Neuronal stem cell (in vitro differentiated cells): ENCODE results near the gene STRBP.

ENCODE experiments used
- DNase-seq: peaks from one replicate; pipeline ENCODE4 v3.0.0-alpha.2; 2013; ENCODE audit warnings: low spot score
- H2AFZ ChIP-seq: one replicate; pipeline ENCODE4 v1.6.1; 2013; ENCODE audit warnings: mild to moderate bottlenecking, low read length, inconsistent platforms
- H2AK5ac ChIP-seq: 2 replicates; pipeline ENCODE4 v1.6.1; 2013; ENCODE audit warnings: low read depth, mild to moderate bottlenecking, inconsistent platforms, low read length, moderate library complexity, mixed read lengths
- H2BK120ac ChIP-seq: 2 replicates; pipeline ENCODE4 v1.6.1; 2013; ENCODE audit warnings: low read depth, mild to moderate bottlenecking, inconsistent platforms, low read length, moderate library complexity, mixed read lengths
- H2BK12ac ChIP-seq: one replicate; pipeline ENCODE4 v1.6.1; 2013; ENCODE audit warnings: low read length, inconsistent platforms
- H2BK15ac ChIP-seq: 2 replicates; pipeline ENCODE4 v1.6.1; 2013; ENCODE audit warnings: mild to moderate bottlenecking, low read length, inconsistent platforms, mixed read lengths
- H2BK5ac ChIP-seq: one replicate; pipeline ENCODE4 v1.6.1; 2013; ENCODE audit warnings: inconsistent platforms, mild to moderate bottlenecking, low read length, moderate library complexity
- H3K14ac ChIP-seq: one replicate; pipeline ENCODE4 v1.6.1; 2013; ENCODE audit warnings: low read length, inconsistent platforms
- H3K18ac ChIP-seq: 2 replicates; pipeline ENCODE4 v1.6.1; 2013; ENCODE audit warnings: low read length, inconsistent platforms
- H3K23ac ChIP-seq: 2 replicates; pipeline ENCODE4 v1.6.1; 2013; ENCODE audit warnings: low read depth, mild to moderate bottlenecking, mixed read lengths, low read length, inconsistent platforms; ENCODE audit not compliant: poor library complexity
- H3K27ac ChIP-seq: replicated peaks from 3 replicates; pipeline ENCODE4 v1.5.1; 2013; ENCODE audit warnings: low read length, inconsistent platforms
- H3K27me3 ChIP-seq, 3 experiments: 2 replicates each; pipeline ENCODE4 v1.6.1; 2013; ENCODE audit warnings: low read length in 3 of 3, mild to moderate bottlenecking in 2 of 3, inconsistent platforms in 1 of 3, low read depth in 1 of 3, mixed read lengths in 1 of 3, moderate library complexity in 1 of 3; ENCODE audit not compliant: control insufficient read depth in 3 of 3, insufficient read depth in 3 of 3
- H3K36me3 ChIP-seq, 2 donors: replicated peaks in 1 of 2; 2 replicates each; pipeline ENCODE4 v1.6.1; 2013; ENCODE audit warnings: low read length in 2 of 2; ENCODE audit not compliant: control insufficient read depth in 2 of 2, insufficient read depth in 2 of 2
- H3K4ac ChIP-seq: 2 replicates; pipeline ENCODE4 v1.6.1; 2013; ENCODE audit warnings: inconsistent platforms, mild to moderate bottlenecking, low read length, moderate library complexity
- H3K4me1 ChIP-seq, 2 donors: 1 replicate in 1 of 2; 2 replicates in 1 of 2; pipeline ENCODE4 v1.6.1; 2013; ENCODE audit warnings: low read length in 2 of 2, low read depth in 1 of 2; ENCODE audit not compliant: control insufficient read depth in 2 of 2, insufficient read depth in 1 of 2
- H3K4me2 ChIP-seq: one replicate; pipeline ENCODE4 v1.6.1; 2013; ENCODE audit warnings: mild to moderate bottlenecking, low read length, inconsistent platforms; ENCODE audit not compliant: insufficient read depth, poor library complexity, severe bottlenecking
- H3K4me3 ChIP-seq, 2 donors: 2 replicates each; pipeline ENCODE4 v1.5.1; 2013; ENCODE audit warnings: low read length in 2 of 2, mild to moderate bottlenecking in 2 of 2, inconsistent platforms in 1 of 2, moderate library complexity in 1 of 2
- H3K79me1 ChIP-seq: one replicate; pipeline ENCODE4 v1.6.1; 2013; ENCODE audit warnings: low read depth, mild to moderate bottlenecking, inconsistent platforms, low read length, moderate library complexity
- H3K9ac ChIP-seq: one replicate; pipeline ENCODE4 v1.6.1; 2013; ENCODE audit warnings: mild to moderate bottlenecking, low read depth, low read length, inconsistent platforms; ENCODE audit not compliant: poor library complexity
- H3K9me3 ChIP-seq, 2 donors: replicated peaks in 1 of 2; 2 replicates each; pipeline versions ENCODE3 to v1.6.1; 2013; ENCODE audit warnings: low read length in 2 of 2, mild to moderate bottlenecking in 2 of 2, inconsistent platforms in 1 of 2, low read depth in 1 of 2, mixed read lengths in 1 of 2, moderate library complexity in 1 of 2; ENCODE audit not compliant: control insufficient read depth in 2 of 2, insufficient read depth in 1 of 2
- H4K8ac ChIP-seq: one replicate; pipeline ENCODE4 v1.6.1; 2013; ENCODE audit warnings: low read depth, mild to moderate bottlenecking, inconsistent platforms, low read length, moderate library complexity
- H4K91ac ChIP-seq: one replicate; pipeline ENCODE4 v1.6.1; 2013; ENCODE audit warnings: low read length, low read depth, mild to moderate bottlenecking, inconsistent platforms; ENCODE audit not compliant: poor library complexity
- WGBS, 2 donors: extraction: QIAGEN DNeasy Blood & Tissue Kit; methylation state at CpG; one replicate each; pipeline ENCODE4 v1.1.7; 2013; ENCODE audit warnings: missing lambda C conversion rate in 2 of 2, mixed read lengths in 1 of 2; ENCODE audit not compliant: insufficient read length in 2 of 2, insufficient replicate concordance in 1 of 2; ENCODE audit errors: extremely low coverage in 2 of 2; 5-methylcytosine and 5-hydroxymethylcytosine counted together

The STRBP gene

DNA sequence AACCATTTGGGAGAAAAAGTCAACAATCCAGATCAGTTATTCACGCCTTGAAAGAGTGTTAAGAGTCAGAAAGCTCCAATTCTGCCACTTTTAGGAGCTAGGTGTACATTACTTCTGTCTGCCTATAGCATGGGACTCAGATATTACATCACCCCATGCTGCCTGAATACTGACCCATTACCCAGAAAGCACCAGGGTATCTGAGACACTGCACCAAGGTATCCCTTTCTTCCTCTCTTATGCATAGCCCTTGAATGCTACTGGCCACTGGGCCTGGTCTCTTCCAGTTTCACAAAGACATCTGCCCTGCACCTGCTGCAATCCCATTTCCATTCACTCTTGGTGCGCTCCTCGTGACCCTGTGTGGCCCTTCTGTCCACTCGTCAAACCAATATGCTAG, 2.6 kb downstream of the STRBP start:
- no CpG with 5 or more reads among the region's 4 CpGs for WGBS, 2 donors
- H3K18ac ChIP-seq = no peak overlapping the region
- no peak overlapping the region for H2BK12ac ChIP-seq
- no peak for DNase-seq
- H2AK5ac ChIP-seq = no peak overlapping the region
- no peak overlapping the region for H2AFZ ChIP-seq
- H3K9ac ChIP-seq = no peak overlapping the region
- H3K4me3 ChIP-seq = no peak overlapping the region
- H3K9me3 ChIP-seq = no peaks in the 10 kb centered on the region
- H4K91ac ChIP-seq = no peak overlapping the region
- no peak overlapping the region for H3K27ac ChIP-seq
- H3K27me3 ChIP-seq = peaks cover 0 to 11% (median 2%) of the 10 kb centered on the region in 3 experiments
- no peak overlapping the region for H3K4ac ChIP-seq
- no peak overlapping the region for H3K14ac ChIP-seq
- H3K4me1 ChIP-seq = peaks cover 10 to 15% of the 10 kb centered on the region in 2 donors
- H3K36me3 ChIP-seq = no peaks in the 10 kb centered on the region
- no peak overlapping the region for H3K4me2 ChIP-seq
- H3K23ac ChIP-seq = no peak overlapping the region
- H2BK5ac ChIP-seq = no peak overlapping the region
- no peak overlapping the region for H4K8ac ChIP-seq
- no peak overlapping the region for H2BK15ac ChIP-seq
- no peak overlapping the region for H2BK120ac ChIP-seq
- peaks cover 1% of the 10 kb centered on the region for H3K79me1 ChIP-seq

DNA sequence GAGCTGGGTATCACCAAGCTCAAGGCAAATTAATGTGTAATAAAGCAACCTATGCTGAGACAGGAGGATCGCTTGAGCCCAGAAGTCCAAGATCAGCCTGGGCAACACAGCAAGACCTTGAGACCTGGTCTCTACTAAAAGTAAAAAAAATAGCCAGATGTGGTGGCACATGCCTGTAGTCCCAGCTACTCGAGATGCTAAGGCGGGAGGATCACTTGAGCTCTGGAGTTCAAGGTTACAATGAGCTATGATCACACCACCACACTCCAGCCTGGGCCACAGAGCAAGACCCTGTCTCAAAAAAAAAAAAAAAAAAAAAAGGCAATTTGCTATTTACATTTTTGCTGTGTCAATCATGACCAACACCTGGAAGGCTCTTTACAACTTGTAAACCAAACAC, 5.2 kb downstream of the STRBP start:
- peaks cover 10 to 13% of the 10 kb centered on the region in 2 donors for H3K4me1 ChIP-seq
- H4K91ac ChIP-seq = no peak overlapping the region
- H3K27me3 ChIP-seq = no peaks in the 10 kb centered on the region
- no peak overlapping the region for H3K9ac ChIP-seq
- no peak overlapping the region for H2BK12ac ChIP-seq
- no peak for DNase-seq
- no peak overlapping the region for H2BK120ac ChIP-seq
- H3K4me3 ChIP-seq = no peak overlapping the region
- H2AK5ac ChIP-seq = no peak overlapping the region
- no peaks in the 10 kb centered on the region for H3K36me3 ChIP-seq
- no peak overlapping the region for H2BK5ac ChIP-seq
- no peak overlapping the region for H3K18ac ChIP-seq
- no peak overlapping the region for H2BK15ac ChIP-seq
- no peak overlapping the region for H2AFZ ChIP-seq
- no peak overlapping the region for H4K8ac ChIP-seq
- no peak overlapping the region for H3K23ac ChIP-seq
- WGBS, 2 donors = no CpG with 5 or more reads among the region's 3 CpGs
- no peak overlapping the region for H3K14ac ChIP-seq
- no peaks in the 10 kb centered on the region for H3K9me3 ChIP-seq
- H3K4ac ChIP-seq = no peak overlapping the region
- no peak overlapping the region for H3K27ac ChIP-seq
- no peak overlapping the region for H3K4me2 ChIP-seq
- peaks cover 1% of the 10 kb centered on the region for H3K79me1 ChIP-seq

GRCh38 chr9:123262338-123262737, 6.0 kb downstream of the STRBP start:
- Histone ChIP-seq H3K36me3 (no peaks in the 10 kb centered on the region), H2AFZ (no peak overlapping the region), H4K91ac (no peak overlapping the region), H3K4me2 (no peak overlapping the region), H3K79me1 (no peaks in the 10 kb centered on the region), H3K18ac (no peak overlapping the region), H3K9me3 (no peaks in the 10 kb centered on the region), H3K27me3 (no peaks in the 10 kb centered on the region), H3K23ac (no peak overlapping the region), H2BK15ac (no peak overlapping the region), H2BK12ac (no peak overlapping the region), H3K9ac (no peak overlapping the region), H2BK120ac (no peak overlapping the region), H3K14ac (no peak overlapping the region), H2AK5ac (no peak overlapping the region), H3K4ac (no peak overlapping the region), H3K4me1 (peaks cover 8 to 12% of the 10 kb centered on the region in 2 donors), H4K8ac (no peak overlapping the region), H2BK5ac (no peak overlapping the region), H3K27ac (no peak overlapping the region), H3K4me3 (no peak overlapping the region)
- no peak for DNase-seq
- WGBS, 2 donors = no CpG with 5 or more reads among the region's 1 CpG

DNA sequence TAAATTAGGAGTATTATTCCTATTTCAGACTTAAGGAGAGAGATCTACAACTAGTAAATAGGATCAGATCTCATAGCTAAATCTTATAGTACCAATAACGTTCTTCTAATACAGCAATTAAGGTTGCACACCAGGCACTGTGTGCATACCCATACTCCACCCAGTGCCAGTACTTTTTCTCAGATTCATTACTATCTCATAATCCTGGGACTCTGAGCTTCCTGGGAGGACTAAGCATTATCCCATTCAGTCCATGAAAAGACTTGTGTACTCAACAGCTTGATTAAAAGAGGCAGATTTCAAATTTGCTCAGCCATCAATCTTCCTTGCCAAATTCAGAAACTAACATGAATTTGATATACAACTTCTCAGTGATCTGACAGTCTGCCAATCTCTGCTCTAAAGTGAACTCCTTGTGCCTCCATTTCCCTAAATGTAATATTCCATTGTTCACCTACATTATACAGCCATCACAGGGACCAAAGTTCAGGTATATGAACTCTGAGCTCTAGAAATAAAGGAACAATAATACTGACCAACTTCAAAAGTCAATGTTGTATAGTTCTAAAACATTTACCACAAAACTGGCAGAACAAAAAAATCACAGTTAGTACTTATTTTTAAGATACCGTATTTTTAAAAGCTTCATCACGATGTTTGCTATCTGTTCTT, 7.2 kb downstream of the STRBP start:
- Histone ChIP-seq H3K23ac (no peak overlapping the region), H4K8ac (no peak overlapping the region), H3K4ac (no peak overlapping the region), H2AK5ac (no peak overlapping the region), H3K36me3 (no peaks in the 10 kb centered on the region), H3K9ac (no peak overlapping the region), H2BK5ac (no peak overlapping the region), H3K14ac (no peak overlapping the region), H2BK12ac (no peak overlapping the region), H3K18ac (no peak overlapping the region), H2BK120ac (no peak overlapping the region), H3K27me3 (no peaks in the 10 kb centered on the region), H3K9me3 (no peaks in the 10 kb centered on the region), H3K27ac (no peak overlapping the region), H2BK15ac (no peak overlapping the region), H2AFZ (no peak overlapping the region), H3K4me3 (no peak overlapping the region), H4K91ac (no peak overlapping the region), H3K4me2 (no peak overlapping the region), H3K4me1 (peaks cover 0 to 5% of the 10 kb centered on the region in 2 donors), H3K79me1 (no peaks in the 10 kb centered on the region)
- no CpG with 5 or more reads among the region's 3 CpGs for WGBS, 2 donors
- no peak for DNase-seq
